Measurements from ENCODE around the gene SLC22A17. TPM values are rescaled to one million over a fixed set of nuclear protein-coding genes. Genes with fewer than 3 reads are reported as not detected.

The SLC22A17 gene
- total and polyA plus RNA-seq, 11 donors, result 7.2 to 14.9 (median 9.8) TPM

GRCh38 chr14:23373041-23373440 is 20.4 kb upstream of the SLC22A17 start:
- TF ChIP-seq, protein P1, sequence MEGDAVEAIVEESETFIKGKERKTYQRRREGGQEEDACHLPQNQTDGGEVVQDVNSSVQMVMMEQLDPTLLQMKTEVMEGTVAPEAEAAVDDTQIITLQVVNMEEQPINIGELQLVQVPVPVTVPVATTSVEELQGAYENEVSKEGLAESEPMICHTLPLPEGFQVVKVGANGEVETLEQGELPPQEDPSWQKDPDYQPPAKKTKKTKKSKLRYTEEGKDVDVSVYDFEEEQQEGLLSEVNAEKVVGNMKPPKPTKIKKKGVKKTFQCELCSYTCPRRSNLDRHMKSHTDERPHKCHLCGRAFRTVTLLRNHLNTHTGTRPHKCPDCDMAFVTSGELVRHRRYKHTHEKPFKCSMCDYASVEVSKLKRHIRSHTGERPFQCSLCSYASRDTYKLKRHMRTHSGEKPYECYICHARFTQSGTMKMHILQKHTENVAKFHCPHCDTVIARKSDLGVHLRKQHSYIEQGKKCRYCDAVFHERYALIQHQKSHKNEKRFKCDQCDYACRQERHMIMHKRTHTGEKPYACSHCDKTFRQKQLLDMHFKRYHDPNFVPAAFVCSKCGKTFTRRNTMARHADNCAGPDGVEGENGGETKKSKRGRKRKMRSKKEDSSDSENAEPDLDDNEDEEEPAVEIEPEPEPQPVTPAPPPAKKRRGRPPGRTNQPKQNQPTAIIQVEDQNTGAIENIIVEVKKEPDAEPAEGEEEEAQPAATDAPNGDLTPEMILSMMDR (IDR thresholded peaks at IDR 0.05), result no peak
- no peak for TF ChIP-seq POLR2A (IDR thresholded peaks at IDR 0.05)
- Histone ChIP-seq H3K4me3 (no peak overlapping the region), H3K36me3 (no peaks in the 10 kb centered on the region), H3K27ac (no peak overlapping the region), H3K4me1 (peaks cover 0 to 11% (median 0%) of the 10 kb centered on the region in 12 donors), H3K9me3 (no peaks in the 10 kb centered on the region), H3K27me3 (no peaks in the 10 kb centered on the region)
- WGBS, 4 donors, result 78 to 100% (median 88%) methylated on average over 1 to 3 of the region's 3 CpGs
- no peak for ATAC-seq
- intact Hi-C loops (cut with DNase I), result loop anchor here in 7 of 10 donors (5.0 to 10.0 kb wide), 5 partner anchors 36 to 248 kb away; no protein-coding TSS in a partner anchor
- no peak for DNase-seq

DNA sequence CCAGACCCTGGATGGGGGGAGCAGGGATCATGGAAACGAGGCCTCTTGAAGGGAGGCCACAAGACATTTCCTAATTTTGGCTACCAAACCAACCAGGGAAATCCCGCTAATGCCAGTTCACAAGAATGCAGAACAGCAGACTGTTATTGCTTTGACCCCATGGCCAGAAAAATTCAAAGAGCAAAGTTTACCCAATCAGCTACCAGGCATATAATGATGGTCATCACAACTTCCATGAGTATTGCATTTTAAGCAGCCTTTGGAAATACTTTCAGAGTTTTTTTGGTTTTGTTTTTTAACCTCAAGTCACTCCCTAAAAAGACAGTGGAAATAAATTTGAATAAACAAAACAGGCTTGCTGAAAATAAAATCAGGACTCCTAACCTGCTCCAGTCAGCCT is 19.8 kb upstream of the SLC22A17 start, which contains the start of gene IL25:
Gene IL25 (plus strand): TSS at position 301 of the 400 bp plus-strand sequence.
- H3K36me3 ChIP-seq, result no peaks in the 10 kb centered on the region
- WGBS, 4 donors, result 73 to 94% (median 82%) methylated on average over 2 of the region's 2 CpGs
- H3K27ac ChIP-seq, result no peak within 1 kb of the TSS
- H3K9me3 ChIP-seq, result no peaks in the 10 kb centered on the region
- no peak within 1 kb of the TSS for H3K4me3 ChIP-seq
- ATAC-seq (no peak), DNase-seq (no peak)
- intact Hi-C loops (cut with DNase I), result loop anchor here in 7 of 10 donors (5.0 to 10.0 kb wide), 5 partner anchors 35 to 248 kb away; no protein-coding TSS in a partner anchor
- peaks cover 0 to 9% (median 0%) of the 10 kb centered on the region in 12 donors for H3K4me1 ChIP-seq
- no peaks in the 10 kb centered on the region for H3K27me3 ChIP-seq
- TF ChIP-seq POLR2A (IDR thresholded peaks at IDR 0.05), result no peak
- TF ChIP-seq, protein P1 (IDR thresholded peaks at IDR 0.05), result no peak

- no peaks in the 10 kb centered on the region for H3K36me3 ChIP-seq
- H3K4me3 ChIP-seq, result no peak overlapping the region
- 79 to 100% (median 90%) methylated on average over 1 of the region's 1 CpG for WGBS, 4 donors
- no peak for TF ChIP-seq POLR2A (IDR thresholded peaks at IDR 0.05)
- TF ChIP-seq, protein P1 (IDR thresholded peaks at IDR 0.05), result no peak
- ATAC-seq (no peak), DNase-seq (no peak)
- H3K27me3 ChIP-seq, result peaks cover 0 to 4% (median 0%) of the 10 kb centered on the region in 9 donors
- intact Hi-C loops (cut with DNase I), result loop anchor here in 7 of 10 donors (5.0 to 10.0 kb wide), 5 partner anchors 35 to 247 kb away; no protein-coding TSS in a partner anchor
- H3K4me1 ChIP-seq, result peaks cover 0 to 5% (median 0%) of the 10 kb centered on the region in 12 donors
- no peak overlapping the region for H3K27ac ChIP-seq
- no peaks in the 10 kb centered on the region for H3K9me3 ChIP-seq
These were observed 19.2 kb upstream of the SLC22A17 start for GRCh38 chr14:23371865-23372264.

DNA sequence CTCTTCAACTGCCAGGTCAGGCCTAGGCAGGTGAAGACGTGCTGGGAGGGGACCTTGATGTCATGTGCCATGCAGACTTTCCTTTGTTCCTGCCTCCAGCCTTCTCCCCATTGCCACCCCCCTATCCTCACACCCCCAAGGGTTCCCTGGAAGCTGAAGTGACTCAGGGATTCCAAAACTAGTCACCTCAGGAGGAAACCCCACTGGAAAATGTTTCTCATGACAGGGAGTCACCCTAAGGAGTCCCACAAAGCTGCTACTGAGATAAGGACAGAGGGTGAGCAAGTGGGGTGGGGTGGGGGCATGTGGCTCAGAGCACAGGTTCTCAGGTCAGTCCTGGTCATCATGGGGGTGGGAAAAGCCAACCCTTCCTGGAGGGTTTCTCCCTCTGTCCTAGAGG is 17.5 kb upstream of the SLC22A17 start:
- 67 to 80% (median 71%) methylated on average over 1 of the region's 1 CpG for WGBS, 4 donors
- Histone ChIP-seq H3K27me3 (peaks cover 0 to 19% (median 0%) of the 10 kb centered on the region in 9 donors), H3K4me1 (peaks cover 0 to 15% (median 3%) of the 10 kb centered on the region in 12 donors), H3K9me3 (no peaks in the 10 kb centered on the region), H3K27ac (no peak overlapping the region), H3K36me3 (no peaks in the 10 kb centered on the region), H3K4me3 (no peak overlapping the region)
- intact Hi-C loops (cut with DNase I), result loop anchor here in 7 of 10 donors (5.0 to 10.0 kb wide), 5 partner anchors 33 to 245 kb away; no protein-coding TSS in a partner anchor
- ATAC-seq (no peak), DNase-seq (no peak)
- TF ChIP-seq POLR2A (IDR thresholded peaks at IDR 0.05), result no peak
- TF ChIP-seq, protein P1 (IDR thresholded peaks at IDR 0.05), result no peak

Data from heart left ventricle (tissue), 16 donors.